ENCODE results near the gene ERC2. TPM values are rescaled to one million over a fixed set of nuclear protein-coding genes. Genes with fewer than 3 reads are reported as not detected.
"Not testable (repeated sequence)": the region's sequence is repeated elsewhere in the genome, so short reads cannot be mapped to it uniquely, and the experiment has no call there.

Gene ERC2
- total RNA-seq, 1 donor from 2014 or later, result under 0.01 TPM

GRCh38 chr3:56269755-56270535 lies 198.3 kb downstream of the ERC2 start:
- Histone ChIP-seq H3K4me3 (ENCODE audit: low read depth, low read length) (no peak overlapping the region), H3K36me3 (ENCODE audit: control insufficient read depth, insufficient read depth, low read length) (no peaks in the 10 kb centered on the region), H3K27me3 (ENCODE audit: control insufficient read depth, insufficient read depth, low read length) (no peaks in the 10 kb centered on the region)
- FAIRE-seq (no peak), DNase-seq (ENCODE audit: low read depth) (no peak)
- no peak for TF ChIP-seq CTCF (IDR thresholded peaks at IDR 0.05; ENCODE audit: insufficient read depth, low read length, severe bottlenecking)

GRCh38 chr3:56268616-56269383 lies 199.5 kb downstream of the ERC2 start:
- Histone ChIP-seq H3K36me3 (ENCODE audit: control insufficient read depth, insufficient read depth, low read length) (no peaks in the 10 kb centered on the region), H3K4me3 (ENCODE audit: low read depth, low read length) (no peak overlapping the region), H3K27me3 (ENCODE audit: control insufficient read depth, insufficient read depth, low read length) (no peaks in the 10 kb centered on the region)
- TF ChIP-seq CTCF (IDR thresholded peaks at IDR 0.05; ENCODE audit: insufficient read depth, low read length, severe bottlenecking), result no peak
- FAIRE-seq (no peak), DNase-seq (ENCODE audit: low read depth) (no peak)

GRCh38 chr3:56261852-56262251 lies 206.4 kb downstream of the ERC2 start:
- FAIRE-seq; H3K4me3 ChIP-seq (ENCODE audit: low read depth, low read length); H3K36me3 ChIP-seq (ENCODE audit: control insufficient read depth, insufficient read depth, low read length); DNase-seq (ENCODE audit: low read depth); H3K27me3 ChIP-seq (ENCODE audit: control insufficient read depth, insufficient read depth, low read length): not testable (repeated sequence)

- TF ChIP-seq CTCF (IDR thresholded peaks at IDR 0.05; ENCODE audit: insufficient read depth, low read length, severe bottlenecking), result no peak
- Histone ChIP-seq H3K4me3 (ENCODE audit: low read depth, low read length) (no peak overlapping the region), H3K36me3 (ENCODE audit: control insufficient read depth, insufficient read depth, low read length) (no peaks in the 10 kb centered on the region), H3K27me3 (ENCODE audit: control insufficient read depth, insufficient read depth, low read length) (no peaks in the 10 kb centered on the region)
- FAIRE-seq, result no peak
- DNase-seq (ENCODE audit: low read depth), result no peak
These were observed 208.0 kb downstream of the ERC2 start for GRCh38 chr3:56260262-56260661.

GRCh38 chr3:56257826-56258225 lies 210.4 kb downstream of the ERC2 start:
- Histone ChIP-seq H3K27me3 (ENCODE audit: control insufficient read depth, insufficient read depth, low read length) (no peaks in the 10 kb centered on the region), H3K4me3 (ENCODE audit: low read depth, low read length) (no peak overlapping the region), H3K36me3 (ENCODE audit: control insufficient read depth, insufficient read depth, low read length) (no peaks in the 10 kb centered on the region)
- DNase-seq (ENCODE audit: low read depth), result no peak
- TF ChIP-seq CTCF (IDR thresholded peaks at IDR 0.05; ENCODE audit: insufficient read depth, low read length, severe bottlenecking), result no peak
- FAIRE-seq, result no peak

- DNase-seq (ENCODE audit: low read depth), result peak; percentile 7
- TF ChIP-seq CTCF (IDR thresholded peaks at IDR 0.05; ENCODE audit: insufficient read depth, low read length, severe bottlenecking), result peak; percentile 11
- no peak overlapping the region for H3K4me3 ChIP-seq (ENCODE audit: low read depth, low read length)
- FAIRE-seq, result no peak
- H3K27me3 ChIP-seq (ENCODE audit: control insufficient read depth, insufficient read depth, low read length), result no peaks in the 10 kb centered on the region
- no peaks in the 10 kb centered on the region for H3K36me3 ChIP-seq (ENCODE audit: control insufficient read depth, insufficient read depth, low read length)
These were observed 213.4 kb downstream of the ERC2 start for GRCh38 chr3:56254835-56255234.
